Erythroblast (primary cell): ENCODE data around the gene ANKRD12.

Source experiments
- GATA1 ChIP-seq: IDR thresholded peaks from 2 replicates; pipeline ENCODE4 v1.6.1; 2011; ENCODE audit warnings: low read depth, mild to moderate bottlenecking, control low read depth, low read length, moderate library complexity
- POLR2A ChIP-seq: IDR thresholded peaks from 2 replicates; pipeline ENCODE4 v1.6.1; 2011; ENCODE audit warnings: mild to moderate bottlenecking, low read length

DNA sequence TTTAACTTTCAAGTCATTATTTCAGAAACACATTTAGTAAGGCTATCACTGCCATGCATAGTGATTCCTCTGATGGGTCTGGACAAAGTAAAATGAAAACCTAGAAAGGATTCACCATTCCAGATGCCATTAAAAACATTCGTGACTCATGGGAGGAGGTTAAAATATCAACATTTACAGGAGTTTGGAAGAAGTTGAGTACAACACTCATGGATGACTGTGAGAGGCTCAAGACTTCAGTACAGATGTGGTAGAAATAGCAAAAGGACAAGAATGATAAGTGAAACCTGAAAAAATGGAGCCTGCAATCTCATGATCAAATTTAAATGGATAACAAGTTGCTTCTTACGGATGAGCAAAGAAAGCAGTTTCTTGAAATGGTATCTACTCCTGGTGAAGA is 192.2 kb downstream of the ANKRD12 start:
- TF ChIP-seq POLR2A: no peak
- TF ChIP-seq GATA1: no peak
